Prostate gland (tissue), 2 donors: ENCODE results near the gene OGDH. TPM values are rescaled to one million over a fixed set of nuclear protein-coding genes. Genes with fewer than 3 reads are reported as not detected.
A peak's percentile ranks its signal among the peaks of the same experiment; 100 is the strongest.

ENCODE experiments used
- DNase-seq: peaks from one replicate; pipeline ENCODE4 v3.0.0-alpha.2; 2019; ENCODE audit warnings: low spot score
- H3K27ac ChIP-seq, 2 donors: fragments of 200-600 bp; sonication (generic); 2 replicates each; pipeline ENCODE4 v1.5.1; 2017 to 2019
- H3K27me3 ChIP-seq: fragments of 200-600 bp; sonication (generic); replicated peaks from 2 replicates; pipeline ENCODE4 v1.5.1; 2019; ENCODE audit not compliant: insufficient read depth
- H3K36me3 ChIP-seq, 2 donors: fragments of 200-600 bp; sonication (generic); 1 replicate in 1 of 2; 2 replicates in 1 of 2; pipeline versions ENCODE4 v1.5.1 to v1.8.1; 2017 to 2019
- H3K4me1 ChIP-seq: fragments of 200-600 bp; sonication (generic); replicated peaks from 2 replicates; pipeline ENCODE4 v1.5.1; 2019
- H3K4me3 ChIP-seq, 2 donors: fragments of 200-600 bp; sonication (generic); 2 replicates each; pipeline ENCODE4 v1.5.1; 2017 to 2019
- H3K9me3 ChIP-seq: fragments of 200-600 bp; sonication (generic); 2 replicates; pipeline ENCODE4 v1.5.1; 2017
- CTCF ChIP-seq, 4 experiments: fragments of 200-600 bp in 2 of 4; fragments of 450-650 bp in 2 of 4; sonication (generic) in 2 of 4; IDR thresholded peaks; 1 replicate in 3 of 4; 2 replicates in 1 of 4; pipeline ENCODE4 v1.5.1; 2016 to 2019; ENCODE audit warnings: antibody characterized with exemption in 4 of 4, mild to moderate bottlenecking in 2 of 4, moderate library complexity in 2 of 4
- POLR2A ChIP-seq: fragments of 450-650 bp; IDR thresholded peaks from one replicate; pipeline ENCODE4 v1.6.1; 2016; ENCODE audit warnings: antibody characterized with exemption, mild to moderate bottlenecking
- POLR2AphosphoS5 ChIP-seq: sonication (generic); formaldehyde crosslinking; IDR thresholded peaks from one replicate; pipeline ENCODE4 v1.6.1; 2017; ENCODE audit warnings: antibody characterized with exemption
- WGBS: methylation state at CpG from one replicate; pipeline ENCODE4 v1.1.5; 2018; 5-methylcytosine and 5-hydroxymethylcytosine counted together
- intact Hi-C: fragments of 100-400 bp; cut with DNase I; formaldehyde crosslinking; loops from one replicate; pipeline ENCODE4 v1.14.2; 2022
- total RNA-seq, 2 donors: library from RNA; depleted of rRNA; stranded (reverse); fragments of >200 nt; gene quantifications; one replicate each; pipeline ENCODE4 v1.1.0, GENCODE V29; 2016

The OGDH gene
- total RNA-seq, 2 donors from 2014 or later: 70.4 to 96.9 TPM

- intact Hi-C loops: loop anchor here (5.0 kb wide), 2 partner anchors 93 to 328 kb away; no protein-coding TSS in a partner anchor
Measured at GRCh38 chr7:44569959-44570358, 36.5 kb upstream of the OGDH start.

GRCh38 chr7:44572771-44573170 lies 33.7 kb upstream of the OGDH start:
- H3K9me3 ChIP-seq: no peaks in the 10 kb centered on the region
- no peaks in the 10 kb centered on the region for H3K4me1 ChIP-seq
- no peaks in the 10 kb centered on the region for H3K27me3 ChIP-seq
- intact Hi-C loops: no loop called here
- H3K36me3 ChIP-seq: peaks cover 9 to 40% of the 10 kb centered on the region in 2 donors
- TF ChIP-seq POLR2AphosphoS5 (no peak), CTCF (IDR thresholded peaks at IDR 0.05) (no peak), POLR2A (no peak)
- no peak overlapping the region for H3K27ac ChIP-seq
- H3K4me3 ChIP-seq: peak overlapping the region; percentile 69 to 78
- WGBS: 66% methylated on average over 5 of the region's 5 CpGs
- no peak for DNase-seq

More at GRCh38 chr7:44569959-44570358, 36.5 kb upstream of the OGDH start:
- Histone ChIP-seq H3K36me3 (peaks cover 9 to 48% of the 10 kb centered on the region in 2 donors), H3K4me1 (no peaks in the 10 kb centered on the region), H3K4me3 (no peak overlapping the region), H3K27ac (no peak overlapping the region), H3K27me3 (no peaks in the 10 kb centered on the region), H3K9me3 (no peaks in the 10 kb centered on the region)
- 89% methylated on average over 9 of the region's 9 CpGs for WGBS
- TF ChIP-seq CTCF (IDR thresholded peaks at IDR 0.05) (no peak), POLR2A (no peak), POLR2AphosphoS5 (no peak)
- DNase-seq: no peak

- no peaks in the 10 kb centered on the region for H3K9me3 ChIP-seq
- under 1% methylated on average over 74 of the region's 74 CpGs for WGBS
- TF ChIP-seq CTCF (IDR thresholded peaks at IDR 0.05): peak in 1 of 4 experiments; percentile 13
- TF ChIP-seq POLR2AphosphoS5: peak; percentile 100
- TF ChIP-seq POLR2A: peak; percentile 74
- no peaks in the 10 kb centered on the region for H3K4me1 ChIP-seq
- intact Hi-C loops: no loop called here
- H3K27ac ChIP-seq: peak within 1 kb of the TSS; percentile 84 to 86
- H3K36me3 ChIP-seq: peaks cover 9 to 33% of the 10 kb centered on the region in 2 donors
- peak; percentile 92 for DNase-seq
- no peaks in the 10 kb centered on the region for H3K27me3 ChIP-seq
- peak within 1 kb of the TSS; percentile 69 to 78 for H3K4me3 ChIP-seq
Measured at GRCh38 chr7:44573464-44574286, 32.8 kb upstream of the OGDH start, which contains the start of gene DDX56. DDX56 (minus strand) TSS chr7:44573908; CDS start chr7:44573895, 13 bp downstream.

- 29% methylated on average over 18 of the region's 18 CpGs for WGBS
- H3K36me3 ChIP-seq: peaks cover 11 to 33% of the 10 kb centered on the region in 2 donors
Measured at GRCh38 chr7:44574287-44574872, 32.0 kb upstream of the OGDH start.

GRCh38 chr7:44575054-44575453 lies 31.4 kb upstream of the OGDH start:
- H3K36me3 ChIP-seq: peaks cover 6 to 26% of the 10 kb centered on the region in 2 donors
- intact Hi-C loops: no loop called here
- no peak for TF ChIP-seq POLR2A
- no peak for TF ChIP-seq CTCF (IDR thresholded peaks at IDR 0.05)
- no peak for TF ChIP-seq POLR2AphosphoS5
- no peaks in the 10 kb centered on the region for H3K4me1 ChIP-seq
- no peaks in the 10 kb centered on the region for H3K9me3 ChIP-seq
- no peaks in the 10 kb centered on the region for H3K27me3 ChIP-seq
- no peak overlapping the region for H3K4me3 ChIP-seq
- no peak overlapping the region for H3K27ac ChIP-seq
- DNase-seq: no peak

More at GRCh38 chr7:44574287-44574872, 32.0 kb upstream of the OGDH start:
- no peaks in the 10 kb centered on the region for H3K4me1 ChIP-seq
- TF ChIP-seq POLR2A (no peak), POLR2AphosphoS5 (no peak)
- DNase-seq: no peak
- peak overlapping the region; percentile 84 to 86 for H3K27ac ChIP-seq
- no peaks in the 10 kb centered on the region for H3K9me3 ChIP-seq
- intact Hi-C loops: no loop called here
- peak overlapping the region; percentile 69 to 78 for H3K4me3 ChIP-seq
- no peaks in the 10 kb centered on the region for H3K27me3 ChIP-seq
